Immature natural killer cell (primary cell): ENCODE data around the gene FBXW4. TPM values are rescaled to one million over a fixed set of nuclear protein-coding genes. Genes with fewer than 3 reads are reported as not detected.
"Not testable (repeated sequence)": the region's sequence is repeated elsewhere in the genome, so short reads cannot be mapped to it uniquely, and the experiment has no call there.

Experiments
- DNase-seq, 3 donors: peaks; one replicate each; pipeline ENCODE4 v3.0.0; 2022; ENCODE audit warnings: mixed read lengths in 1 of 3
- H3K27ac Mint-ChIP-seq, 6 donors: one replicate each; pipeline ENCODE4 v1.8.0; 2020; ENCODE audit warnings: mixed read lengths in 6 of 6, mild to moderate bottlenecking in 5 of 6, inconsistent platforms in 4 of 6, moderate library complexity in 3 of 6
- H3K27me3 Mint-ChIP-seq, 3 donors: one replicate each; pipeline ENCODE4 v1.8.0; 2020 to 2021; ENCODE audit warnings: low read depth in 3 of 3, mild to moderate bottlenecking in 3 of 3, mixed read lengths in 3 of 3, moderate library complexity in 3 of 3, inconsistent platforms in 1 of 3
- H3K36me3 Mint-ChIP-seq, 3 donors: one replicate each; pipeline ENCODE4 v1.8.0; 2020; ENCODE audit warnings: mixed read lengths in 3 of 3, inconsistent platforms in 2 of 3, mild to moderate bottlenecking in 2 of 3
- H3K4me1 Mint-ChIP-seq, 2 donors: one replicate each; pipeline ENCODE4 v1.8.0; 2020; ENCODE audit warnings: inconsistent platforms in 2 of 2, mild to moderate bottlenecking in 2 of 2, mixed read lengths in 2 of 2, moderate library complexity in 1 of 2
- H3K4me3 Mint-ChIP-seq, 5 donors: one replicate each; pipeline ENCODE4 v1.8.0; 2020; ENCODE audit warnings: mild to moderate bottlenecking in 5 of 5, mixed read lengths in 5 of 5, inconsistent platforms in 3 of 5, moderate library complexity in 3 of 5
- H3K9me3 Mint-ChIP-seq, 6 donors: one replicate each; pipeline ENCODE4 v1.8.0; 2020; ENCODE audit warnings: mild to moderate bottlenecking in 6 of 6, mixed read lengths in 6 of 6, inconsistent platforms in 4 of 6, moderate library complexity in 3 of 6
- polyA plus RNA-seq, 3 donors: library from polyadenylated mRNA; unstranded; fragments of 300-500 nt; fragmentation: Illumina TruSeq; gene quantifications; one replicate each; pipeline ENCODE4 v1.2.3, GENCODE V29; 2021

The FBXW4 gene
- polyA plus RNA-seq, 3 donors from 2014 or later = 3.8 to 9.7 (median 6.1) TPM

GRCh38 chr10:101595591-101596433 lies 99.2 kb downstream of the FBXW4 start:
- Mint-ChIP-seq H3K9me3 (no peaks in the 10 kb centered on the region), H3K36me3 (no peaks in the 10 kb centered on the region), H3K27me3 (peaks cover 2 to 7% (median 7%) of the 10 kb centered on the region in 3 donors), H3K4me1 (no peaks in the 10 kb centered on the region), H3K4me3 (no peak overlapping the region), H3K27ac (no peak overlapping the region)
- no peak for DNase-seq

- H3K4me1 Mint-ChIP-seq, H3K36me3 Mint-ChIP-seq, H3K4me3 Mint-ChIP-seq, H3K27me3 Mint-ChIP-seq, H3K27ac Mint-ChIP-seq, H3K9me3 Mint-ChIP-seq, DNase-seq: not testable (repeated sequence)
Measured at GRCh38 chr10:101593331-101593730, 101.6 kb downstream of the FBXW4 start.

GRCh38 chr10:101588879-101589278 lies 106.1 kb downstream of the FBXW4 start:
- peak overlapping the region in 2 of 6 donors; percentile 16 to 73 for H3K27ac Mint-ChIP-seq
- H3K9me3 Mint-ChIP-seq = no peaks in the 10 kb centered on the region
- H3K4me3 Mint-ChIP-seq = peak overlapping the region; percentile 88 to 94 (median 91)
- H3K36me3 Mint-ChIP-seq = peaks cover 0 to 3% (median 0%) of the 10 kb centered on the region in 3 donors
- DNase-seq = no peak
- H3K27me3 Mint-ChIP-seq = peaks cover 1 to 4% (median 2%) of the 10 kb centered on the region in 3 donors
- H3K4me1 Mint-ChIP-seq = peaks cover 20 to 25% of the 10 kb centered on the region in 2 donors

GRCh38 chr10:101587725-101588653 lies 107.0 kb downstream of the FBXW4 start, which contains the start of the genes DPCD and POLL:
Gene DPCD (plus strand): TSS chr10:101588321. CDS start chr10:101588337, 16 bp downstream.
Gene POLL (minus strand): TSS chr10:101588257. CDS start chr10:101587360, 897 bp downstream.
- DNase-seq = peak; percentile 88 to 90 (median 89)
- Mint-ChIP-seq H3K9me3 (no peaks in the 10 kb centered on the region), H3K36me3 (peaks cover 0 to 6% (median 0%) of the 10 kb centered on the region in 3 donors), H3K4me1 (peaks cover 20 to 25% of the 10 kb centered on the region in 2 donors), H3K4me3 (peak within 1 kb of the TSS; percentile 88 to 94 (median 91)), H3K27me3 (peaks cover 0 to 4% (median 2%) of the 10 kb centered on the region in 3 donors), H3K27ac (peak within 1 kb of the TSS; percentile 73 to 89 (median 84))

GRCh38 chr10:101585841-101586240 lies 109.1 kb downstream of the FBXW4 start:
- H3K9me3 Mint-ChIP-seq = no peaks in the 10 kb centered on the region
- H3K27ac Mint-ChIP-seq = peak overlapping the region in 1 of 6 donors; percentile 27
- peaks cover 20 to 25% of the 10 kb centered on the region in 2 donors for H3K4me1 Mint-ChIP-seq
- H3K36me3 Mint-ChIP-seq = peaks cover 0 to 6% (median 0%) of the 10 kb centered on the region in 3 donors
- H3K27me3 Mint-ChIP-seq = peaks cover 0 to 4% (median 2%) of the 10 kb centered on the region in 3 donors
- peak overlapping the region in 4 of 5 donors; percentile 3 to 41 (median 14) for H3K4me3 Mint-ChIP-seq
- no peak for DNase-seq

GRCh38 chr10:101580486-101581399 lies 114.2 kb downstream of the FBXW4 start:
- H3K4me3 Mint-ChIP-seq = no peak overlapping the region
- H3K9me3 Mint-ChIP-seq = no peaks in the 10 kb centered on the region
- no peak for DNase-seq
- H3K27ac Mint-ChIP-seq = peak overlapping the region in 1 of 6 donors; percentile 46
- peaks cover 4 to 16% (median 5%) of the 10 kb centered on the region in 3 donors for H3K36me3 Mint-ChIP-seq
- no peaks in the 10 kb centered on the region for H3K4me1 Mint-ChIP-seq
- H3K27me3 Mint-ChIP-seq = no peaks in the 10 kb centered on the region

- H3K27ac Mint-ChIP-seq = no peak overlapping the region
- DNase-seq = no peak
- no peaks in the 10 kb centered on the region for H3K4me1 Mint-ChIP-seq
- H3K9me3 Mint-ChIP-seq = no peaks in the 10 kb centered on the region
- no peaks in the 10 kb centered on the region for H3K27me3 Mint-ChIP-seq
- no peak overlapping the region for H3K4me3 Mint-ChIP-seq
- H3K36me3 Mint-ChIP-seq = peaks cover 4 to 16% (median 5%) of the 10 kb centered on the region in 3 donors
Measured at GRCh38 chr10:101579516-101579870, 115.5 kb downstream of the FBXW4 start.

- Mint-ChIP-seq H3K4me3 (no peak overlapping the region), H3K27me3 (no peaks in the 10 kb centered on the region), H3K36me3 (peaks cover 4 to 13% (median 5%) of the 10 kb centered on the region in 3 donors), H3K9me3 (no peaks in the 10 kb centered on the region), H3K4me1 (no peaks in the 10 kb centered on the region), H3K27ac (no peak overlapping the region)
- no peak for DNase-seq
Measured at GRCh38 chr10:101578803-101579515, 116.0 kb downstream of the FBXW4 start.

GRCh38 chr10:101578192-101578591 lies 116.8 kb downstream of the FBXW4 start:
- no peak overlapping the region for H3K4me3 Mint-ChIP-seq
- no peaks in the 10 kb centered on the region for H3K9me3 Mint-ChIP-seq
- no peak overlapping the region for H3K27ac Mint-ChIP-seq
- no peaks in the 10 kb centered on the region for H3K27me3 Mint-ChIP-seq
- peaks cover 4 to 10% (median 5%) of the 10 kb centered on the region in 3 donors for H3K36me3 Mint-ChIP-seq
- no peaks in the 10 kb centered on the region for H3K4me1 Mint-ChIP-seq
- no peak for DNase-seq

- no peaks in the 10 kb centered on the region for H3K9me3 Mint-ChIP-seq
- no peak overlapping the region for H3K27ac Mint-ChIP-seq
- peaks cover 4 to 10% (median 5%) of the 10 kb centered on the region in 3 donors for H3K36me3 Mint-ChIP-seq
- H3K27me3 Mint-ChIP-seq = no peaks in the 10 kb centered on the region
- H3K4me3 Mint-ChIP-seq = no peak overlapping the region
- DNase-seq = no peak
- no peaks in the 10 kb centered on the region for H3K4me1 Mint-ChIP-seq
Measured at GRCh38 chr10:101577121-101577871, 117.7 kb downstream of the FBXW4 start.

GRCh38 chr10:101576211-101576863 lies 118.6 kb downstream of the FBXW4 start:
- Mint-ChIP-seq H3K27me3 (no peaks in the 10 kb centered on the region), H3K27ac (peak overlapping the region in 1 of 6 donors; percentile 49), H3K4me3 (no peak overlapping the region), H3K4me1 (no peaks in the 10 kb centered on the region), H3K9me3 (no peaks in the 10 kb centered on the region), H3K36me3 (peaks cover 4 to 10% (median 5%) of the 10 kb centered on the region in 3 donors)
- no peak for DNase-seq
